Fibroblast of skin of scalp (primary cell): ENCODE measurements around the gene TTC17.

Experiments
- DNase-seq: peaks from one replicate; pipeline ENCODE4 v3.0.0-alpha.2; 2013

The TTC17 gene

GRCh38 chr11:43537833-43538615 lies 179.3 kb downstream of the TTC17 start:
- no peak for DNase-seq

- DNase-seq, result no peak
Observed at GRCh38 chr11:43541993-43542392, 183.3 kb downstream of the TTC17 start.

GRCh38 chr11:43542750-43543712 lies 184.3 kb downstream of the TTC17 start:
- DNase-seq, result no peak
